Endothelial cell of umbilical vein (primary cell): ENCODE results near the gene PARS2. TPM values are rescaled to one million over a fixed set of nuclear protein-coding genes. Genes with fewer than 3 reads are reported as not detected.
"Not testable (repeated sequence)": the region's sequence is repeated elsewhere in the genome, so short reads cannot be mapped to it uniquely, and the experiment has no call there.

ENCODE experiments used
- BruUV-seq: library from RNA; stranded (reverse); fragments of 400-500 nt; replicated peaks from 2 replicates; lab custom pipeline; 2021; lab: Mats Ljungman, UMichigan
- CTCF ChIA-PET: fragments of 300-600, 350-600 bp; sonication (Branson Sonifier 250); formaldehyde crosslinking; loops from one replicate; lab custom pipeline; 2021; ENCODE audit warnings: antibody characterized with exemption, inconsistent platforms; lab: Charles Lee
- POLR2A ChIA-PET: fragments of 300-600, 350-600 bp; sonication (Branson Sonifier 250); formaldehyde crosslinking; loops from one replicate; lab custom pipeline; 2021; ENCODE audit warnings: antibody characterized with exemption, inconsistent platforms; lab: Charles Lee
- DNase-seq: peaks from one replicate; pipeline ENCODE4 v3.0.0-alpha.2; 2011; ENCODE audit warnings: low read depth, low spot score
- FAIRE-seq: peaks from 2 replicates; lab custom pipeline; 2011; peaks lifted over from hg19 to GRCh38; lab: Jason Lieb, UNC
- H2AFZ ChIP-seq: 2 replicates; pipeline ENCODE4 v1.6.0; 2012; ENCODE audit warnings: low read depth, low read length, control low read depth, inconsistent platforms
- H3K27ac ChIP-seq: 2 replicates; pipeline ENCODE4 v1.5.1; 2011; ENCODE audit warnings: low read depth, mild to moderate bottlenecking, control low read depth, low read length, moderate library complexity; ENCODE audit not compliant: insufficient read depth
- H3K27me3 ChIP-seq, 2 experiments: 2 replicates each; pipeline versions ENCODE4 v1.6.0 to v1.6.1; 2011; ENCODE audit warnings: low read length in 2 of 2, mixed read lengths in 1 of 2; ENCODE audit not compliant: control insufficient read depth in 2 of 2, insufficient read depth in 2 of 2
- H3K36me3 ChIP-seq, 2 experiments: 2 replicates in 1 of 2; 3 replicates in 1 of 2; pipeline ENCODE4 v1.5.1; 2011; ENCODE audit warnings: low read length in 2 of 2, mild to moderate bottlenecking in 1 of 2, moderate library complexity in 1 of 2; ENCODE audit not compliant: control insufficient read depth in 2 of 2, insufficient read depth in 2 of 2; ENCODE audit errors: extremely low read depth in 1 of 2
- H3K4me1 ChIP-seq: 3 replicates; pipeline ENCODE4 v1.5.1; 2011; ENCODE audit warnings: mild to moderate bottlenecking, low read length; ENCODE audit not compliant: control insufficient read depth, insufficient read depth; ENCODE audit errors: extremely low read depth
- H3K4me2 ChIP-seq: 2 replicates; pipeline ENCODE4 v1.6.1; 2011; ENCODE audit warnings: low read length, control low read depth, mixed read lengths; ENCODE audit not compliant: insufficient read depth
- H3K4me3 ChIP-seq, 3 experiments: fragments of 200-600 bp in 1 of 3; sonication (generic), shearing (Covaris generic) in 1 of 3; replicated peaks in 1 of 3; 2 replicates each; pipeline ENCODE4 v1.5.1; 2011 to 2016; ENCODE audit warnings: control low read depth in 3 of 3, low read length in 3 of 3, mild to moderate bottlenecking in 2 of 3, inconsistent platforms in 1 of 3, low read depth in 1 of 3, moderate library complexity in 1 of 3; ENCODE audit not compliant: insufficient read depth in 1 of 3
- H3K79me2 ChIP-seq: 2 replicates; pipeline ENCODE4 v1.6.0; 2012; ENCODE audit warnings: low read length, inconsistent platforms; ENCODE audit not compliant: control insufficient read depth, insufficient read depth
- H3K9ac ChIP-seq: replicated peaks from 2 replicates; pipeline ENCODE3; 2011; ENCODE audit warnings: low read length, control low read depth; ENCODE audit not compliant: insufficient read depth; ENCODE audit errors: extremely low read depth
- H3K9me1 ChIP-seq: replicated peaks from 3 replicates; pipeline ENCODE4 v1.6.0; 2011; ENCODE audit warnings: mild to moderate bottlenecking, low read length; ENCODE audit not compliant: control insufficient read depth, insufficient read depth; ENCODE audit errors: extremely low read depth
- H3K9me3 ChIP-seq: replicated peaks from 2 replicates; pipeline ENCODE4 v1.5.1; 2012; ENCODE audit warnings: low read length, inconsistent platforms; ENCODE audit not compliant: control insufficient read depth, insufficient read depth
- H4K20me1 ChIP-seq: replicated peaks from 2 replicates; pipeline ENCODE3; 2011; ENCODE audit warnings: mild to moderate bottlenecking, low read length; ENCODE audit not compliant: control insufficient read depth, insufficient read depth; ENCODE audit errors: extremely low read depth
- CTCF ChIP-seq, 2 donors: IDR thresholded peaks; 1 replicate in 1 of 2; 2 replicates in 1 of 2; pipeline ENCODE4 v1.5.1; 2011; ENCODE audit warnings: low read length in 2 of 2, mild to moderate bottlenecking in 2 of 2, moderate library complexity in 2 of 2, control low read depth in 1 of 2, inconsistent platforms in 1 of 2, low read depth in 1 of 2; ENCODE audit not compliant: insufficient read depth in 1 of 2; ENCODE audit errors: extremely low read depth in 1 of 2
- FOS ChIP-seq: IDR thresholded peaks from 2 replicates; pipeline ENCODE4 v1.6.1; 2011; ENCODE audit warnings: mild to moderate bottlenecking, low read length, moderate library complexity, borderline replicate concordance; ENCODE audit not compliant: insufficient read depth
- GATA2 ChIP-seq: IDR thresholded peaks from 2 replicates; pipeline ENCODE4 v1.7.0; 2011; ENCODE audit warnings: low read depth, mild to moderate bottlenecking, moderate library complexity, mixed read lengths, low read length; ENCODE audit not compliant: insufficient read length, insufficient read depth
- JUN ChIP-seq: IDR thresholded peaks from 2 replicates; pipeline ENCODE4 v1.6.1; 2011; ENCODE audit warnings: borderline replicate concordance, low read depth; ENCODE audit not compliant: insufficient read length, insufficient read depth
- MYC ChIP-seq: IDR thresholded peaks from one replicate; pipeline ENCODE4 v1.6.1; 2011; ENCODE audit warnings: mild to moderate bottlenecking, low read depth, low read length
- POLR2A ChIP-seq: IDR thresholded peaks from 2 replicates; pipeline ENCODE4 v1.6.1; 2012; ENCODE audit warnings: low read depth, mild to moderate bottlenecking, control low read depth, low read length
- POLR2AphosphoS5 ChIP-seq: IDR thresholded peaks from 2 replicates; pipeline ENCODE4 v1.6.1; 2012; ENCODE audit warnings: low read depth, mild to moderate bottlenecking, control low read depth, low read length, moderate library complexity; ENCODE audit not compliant: insufficient read depth
- dilution Hi-C: fragments of 300-500 bp; cut with MboI; formaldehyde crosslinking; loops from one replicate; pipeline ENCODE4 v1.15.0; 2019; ENCODE audit warnings: low sequenced_read_pairs; ENCODE audit not compliant: extremely low pct_ligation_motif_present
- intact Hi-C: fragments of 100-400 bp; cut with micrococcal nuclease; formaldehyde crosslinking; loops from one replicate; pipeline ENCODE4 v1.10.0; 2022
- polyA plus RNA-seq, 4 experiments: library from polyadenylated mRNA; depleted of rRNA in 3 of 4; stranded (reverse) in 3 of 4; unstranded in 1 of 4; fragments of >200 nt; gene quantifications; 2 replicates each; pipeline versions ENCODE4 v1.2.1 to v1.2.3, GENCODE V29; 2011 to 2012; ENCODE audit warnings: missing spikeins in 1 of 4
- total RNA-seq: library from RNA; stranded (reverse); gene quantifications from 2 replicates; pipeline ENCODE4 v1.2.3, GENCODE V29; 2021
- TF ChIP-seq, protein P1 (sequence below): IDR thresholded peaks from 2 replicates; pipeline ENCODE4 v1.6.1; 2011; ENCODE audit not compliant: insufficient read depth, insufficient read length

Gene PARS2
- total and polyA plus RNA-seq, 2 donors (not counting 3 experiments of a cell fraction or from before 2014, with no cell fraction given), result 2.0 to 3.8 TPM

DNA sequence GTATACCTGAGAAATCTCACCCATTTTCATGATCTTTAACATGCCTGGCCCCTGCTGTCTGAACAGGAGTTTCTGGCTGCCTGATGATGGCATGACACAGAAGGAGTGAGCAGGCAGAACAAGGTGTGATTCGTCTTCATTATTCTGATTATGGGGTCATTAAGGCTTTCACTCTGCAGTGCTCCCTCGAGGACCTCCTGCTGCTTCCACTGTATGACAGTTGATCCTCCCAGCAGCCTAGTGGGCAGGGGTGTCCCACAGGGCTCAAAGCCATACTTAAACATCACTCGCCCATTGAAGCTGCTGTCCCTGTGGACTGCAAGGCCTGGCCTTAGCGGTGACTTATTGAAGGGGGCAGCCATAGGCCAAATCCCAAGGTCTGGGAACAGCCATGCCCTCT is 12.7 kb upstream of the PARS2 start:
- CTCF ChIA-PET, result no interaction called here

GRCh38 chr1:54775828-54776721 is 11.8 kb upstream of the PARS2 start:
- H3K79me2 ChIP-seq, H3K36me3 ChIP-seq, H3K4me3 ChIP-seq, BruUV-seq, POLR2A ChIA-PET, H4K20me1 ChIP-seq, H3K4me2 ChIP-seq, H2AFZ ChIP-seq, H3K4me1 ChIP-seq, dilution Hi-C loops, H3K9me3 ChIP-seq, H3K9ac ChIP-seq, FAIRE-seq, H3K9me1 ChIP-seq, intact Hi-C loops, H3K27ac ChIP-seq, DNase-seq: not testable (repeated sequence)
- CTCF ChIA-PET, result interaction anchor here (1.0 to 1.4 kb wide), 2 partner anchors 15 to 16 kb away, joined by 4 read pairs; no protein-coding TSS in a partner anchor
- H3K27me3 ChIP-seq, result peaks cover 4 to 24% of the 10 kb centered on the region in 2 experiments

More for the DNA sequence above, 12.7 kb upstream of the PARS2 start:
- no peak overlapping the region for H3K27ac ChIP-seq
- no peaks in the 10 kb centered on the region for H4K20me1 ChIP-seq
- no peaks in the 10 kb centered on the region for H3K36me3 ChIP-seq
- no peak overlapping the region for H3K4me3 ChIP-seq
- H3K27me3 ChIP-seq, result peaks cover 13 to 27% of the 10 kb centered on the region in 2 experiments
- no peak overlapping the region for H3K9ac ChIP-seq
- no peak overlapping the region for H2AFZ ChIP-seq
- H3K4me2 ChIP-seq, result no peak overlapping the region
- POLR2A ChIA-PET, result no interaction called here
- no TSS peak for BruUV-seq
- intact Hi-C loops (no loop called here), dilution Hi-C loops (no loop called here)
- no peak for FAIRE-seq
- no peak for DNase-seq
- no peaks in the 10 kb centered on the region for H3K9me3 ChIP-seq
- no peaks in the 10 kb centered on the region for H3K9me1 ChIP-seq
- H3K79me2 ChIP-seq, result no peaks in the 10 kb centered on the region
- no peaks in the 10 kb centered on the region for H3K4me1 ChIP-seq
- TF ChIP-seq FOS, result no peak
- TF ChIP-seq, protein P1, sequence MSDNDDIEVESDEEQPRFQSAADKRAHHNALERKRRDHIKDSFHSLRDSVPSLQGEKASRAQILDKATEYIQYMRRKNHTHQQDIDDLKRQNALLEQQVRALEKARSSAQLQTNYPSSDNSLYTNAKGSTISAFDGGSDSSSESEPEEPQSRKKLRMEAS, result no peak
- no peak for TF ChIP-seq MYC
- no peak for TF ChIP-seq GATA2
- no peak for TF ChIP-seq CTCF (IDR thresholded peaks at IDR 0.05; ENCODE audit: extremely low read depth in 1 of 2, insufficient read depth in 1 of 2, low read depth in 1 of 2, low read length in 2 of 2)
- TF ChIP-seq POLR2AphosphoS5, result no peak
- no peak for TF ChIP-seq POLR2A
- no peak for TF ChIP-seq JUN
